Transverse colon (tissue), 4 donors: Measurements from ENCODE around the gene ZNF683. TPM values are rescaled to one million over a fixed set of nuclear protein-coding genes. Genes with fewer than 3 reads are reported as not detected.

Experiments used
- DNase-seq: peaks from one replicate; pipeline ENCODE4 v3.0.0-alpha.2; 2019
- H3K27ac ChIP-seq, 4 donors: fragments of 200-600 bp; sonication (generic); 2 replicates each; pipeline ENCODE4 v1.5.1; 2016 to 2018; ENCODE audit warnings: inconsistent platforms in 4 of 4
- H3K27me3 ChIP-seq: fragments of 200-600 bp; sonication (generic); 2 replicates; pipeline ENCODE4 v1.5.1; 2017; ENCODE audit warnings: inconsistent platforms
- H3K36me3 ChIP-seq, 4 donors: fragments of 200-600 bp; sonication (generic); 2 replicates each; pipeline ENCODE4 v1.5.1; 2017 to 2019; ENCODE audit warnings: inconsistent platforms in 4 of 4
- H3K4me1 ChIP-seq, 4 donors: fragments of 200-600 bp; sonication (generic); 2 replicates each; pipeline ENCODE4 v1.5.1; 2017 to 2020; ENCODE audit warnings: inconsistent platforms in 4 of 4
- H3K4me3 ChIP-seq, 4 donors: fragments of 200-600 bp; sonication (generic); 1 replicate in 1 of 4; 2 replicates in 3 of 4; pipeline versions ENCODE4 v1.5.1 to v1.6.1; 2017 to 2019; ENCODE audit warnings: inconsistent platforms in 4 of 4
- H3K9me3 ChIP-seq, 2 donors: fragments of 200-600 bp; sonication (generic); 2 replicates each; pipeline ENCODE4 v1.5.1; 2017 to 2019; ENCODE audit warnings: inconsistent platforms in 2 of 2
- CTCF ChIP-seq, 5 experiments: fragments of 200-600 bp in 3 of 5; fragments of 450-650 bp in 2 of 5; sonication (generic) in 3 of 5; IDR thresholded peaks; 1 replicate in 2 of 5; 2 replicates in 3 of 5; pipeline ENCODE4 v1.5.1; 2016 to 2017; ENCODE audit warnings: antibody characterized with exemption in 5 of 5, inconsistent platforms in 3 of 5, mild to moderate bottlenecking in 2 of 5, moderate library complexity in 1 of 5
- EP300 ChIP-seq: sonication (generic); formaldehyde crosslinking; IDR thresholded peaks from one replicate; pipeline ENCODE4 v1.6.1; 2017; ENCODE audit warnings: antibody characterized with exemption, low read depth
- POLR2A ChIP-seq: fragments of 450-650 bp; IDR thresholded peaks from one replicate; pipeline ENCODE4 v1.6.1; 2016; ENCODE audit warnings: antibody characterized with exemption, mild to moderate bottlenecking, moderate library complexity
- POLR2AphosphoS5 ChIP-seq, 3 donors: sonication (generic); formaldehyde crosslinking; IDR thresholded peaks; one replicate each; pipeline ENCODE4 v1.6.1; 2016; ENCODE audit warnings: antibody characterized with exemption in 3 of 3
- WGBS, 2 donors: methylation state at CpG; one replicate each; pipeline ENCODE4 v1.1.5; 2018; ENCODE audit warnings: low coverage in 1 of 2; 5-methylcytosine and 5-hydroxymethylcytosine counted together
- in situ Hi-C, 4 donors: fragments of 200-750 bp; cut with MboI; loops; one replicate each; pipeline versions ENCODE4 v1.15.0 to v1.15.1; 2017; ENCODE audit warnings: low sequenced_read_pairs in 3 of 4, low pct_ligation_motif_present in 1 of 4, low pct_unique_long_range_greater_than_20kb in 1 of 4
- intact Hi-C: fragments of 100-400 bp; cut with DNase I; formaldehyde crosslinking; loops from one replicate; pipeline ENCODE4 v1.15.1; 2023; ENCODE audit warnings: low total_unique reads
- total RNA-seq, 4 donors: library from RNA; depleted of rRNA; stranded (reverse); fragments of >200 nt; gene quantifications; one replicate each; pipeline ENCODE4 v1.1.0, GENCODE V29; 2016

ZNF683 gene
- total RNA-seq, 4 donors from 2014 or later, result not detected

- H3K4me3 ChIP-seq, result no peak within 1 kb of the TSS
- in situ Hi-C loops, result no loop called here
Observed at GRCh38 chr1:26353976-26354820, 18.4 kb downstream of the ZNF683 start, which contains the start of gene CRYBG2. CRYBG2 (minus strand) TSS chr1:26354130; CDS start chr1:26346657, 7,473 bp downstream.

GRCh38 chr1:26353210-26353859 is 19.2 kb downstream of the ZNF683 start:
- H3K27me3 ChIP-seq, result no peaks in the 10 kb centered on the region
- intact Hi-C loops (no loop called here), in situ Hi-C loops (no loop called here)
- 87 to 100% methylated on average over 1 to 4 of the region's 4 CpGs for WGBS, 2 donors
- H3K9me3 ChIP-seq, result no peaks in the 10 kb centered on the region
- peaks cover 0 to 43% (median 29%) of the 10 kb centered on the region in 4 donors for H3K4me1 ChIP-seq
- no peak overlapping the region for H3K4me3 ChIP-seq
- DNase-seq, result no peak
- H3K27ac ChIP-seq, result peak overlapping the region; percentile 29 to 48 (median 36)
- H3K36me3 ChIP-seq, result no peaks in the 10 kb centered on the region
- TF ChIP-seq POLR2AphosphoS5 (IDR thresholded peaks at IDR 0.05), result no peak
- no peak for TF ChIP-seq EP300
- TF ChIP-seq POLR2A, result no peak
- no peak for TF ChIP-seq CTCF (IDR thresholded peaks at IDR 0.05)

More at GRCh38 chr1:26353976-26354820, 18.4 kb downstream of the ZNF683 start, which contains the start of gene CRYBG2:
- H3K36me3 ChIP-seq, result no peaks in the 10 kb centered on the region
- peak; percentile 54 for TF ChIP-seq POLR2A
- no peak for TF ChIP-seq CTCF (IDR thresholded peaks at IDR 0.05)
- peak in 2 of 3 donors; percentile 36 to 55 for TF ChIP-seq POLR2AphosphoS5 (IDR thresholded peaks at IDR 0.05)
- no peak for TF ChIP-seq EP300
- H3K4me1 ChIP-seq, result peaks cover 0 to 47% (median 34%) of the 10 kb centered on the region in 4 donors
- H3K27ac ChIP-seq, result peak within 1 kb of the TSS; percentile 29 to 48 (median 36)
- intact Hi-C loops, result no loop called here
- WGBS, 2 donors, result 42% methylated on average over 21 of the region's 21 CpGs; no CpG with 5 or more reads in 1 of the 2 donors
- no peaks in the 10 kb centered on the region for H3K9me3 ChIP-seq
- no peaks in the 10 kb centered on the region for H3K27me3 ChIP-seq
- DNase-seq, result peak; percentile 84

GRCh38 chr1:26352338-26352679 is 20.2 kb downstream of the ZNF683 start:
- Histone ChIP-seq H3K9me3 (no peaks in the 10 kb centered on the region), H3K27ac (peak overlapping the region in 2 of 4 donors; percentile 17 to 21), H3K27me3 (no peaks in the 10 kb centered on the region), H3K36me3 (no peaks in the 10 kb centered on the region), H3K4me1 (peaks cover 0 to 33% (median 24%) of the 10 kb centered on the region in 4 donors), H3K4me3 (no peak overlapping the region)
- WGBS, 2 donors, result 76 to 97% methylated on average over 5 of the region's 5 CpGs
- no peak for DNase-seq
- intact Hi-C loops, result no loop called here
- TF ChIP-seq POLR2A, result no peak
- in situ Hi-C loops, result no loop called here

GRCh38 chr1:26351590-26352337 is 20.8 kb downstream of the ZNF683 start:
- Histone ChIP-seq H3K27me3 (no peaks in the 10 kb centered on the region), H3K4me1 (peaks cover 0 to 29% (median 21%) of the 10 kb centered on the region in 4 donors), H3K9me3 (no peaks in the 10 kb centered on the region), H3K4me3 (no peak overlapping the region), H3K27ac (peak overlapping the region in 3 of 4 donors; percentile 1 to 21 (median 17)), H3K36me3 (no peaks in the 10 kb centered on the region)
- 78 to 80% methylated on average over 1 to 12 of the region's 12 CpGs for WGBS, 2 donors
- in situ Hi-C loops, result no loop called here
- TF ChIP-seq EP300 (no peak), POLR2A (peak; percentile 36), CTCF (IDR thresholded peaks at IDR 0.05) (no peak), POLR2AphosphoS5 (IDR thresholded peaks at IDR 0.05) (peak in 2 of 3 donors; percentile 43 to 76)
- intact Hi-C loops, result no loop called here
- DNase-seq, result peak; percentile 35
